ENCODE measurements around the gene MCM3AP.

MCM3AP gene

GRCh38 chr21:46189213-46189958 lies 96.0 kb downstream of the MCM3AP start:
- DNase-seq (ENCODE audit: extremely low read depth in 1 of 2, low read depth in 1 of 2), result no peak

DNA sequence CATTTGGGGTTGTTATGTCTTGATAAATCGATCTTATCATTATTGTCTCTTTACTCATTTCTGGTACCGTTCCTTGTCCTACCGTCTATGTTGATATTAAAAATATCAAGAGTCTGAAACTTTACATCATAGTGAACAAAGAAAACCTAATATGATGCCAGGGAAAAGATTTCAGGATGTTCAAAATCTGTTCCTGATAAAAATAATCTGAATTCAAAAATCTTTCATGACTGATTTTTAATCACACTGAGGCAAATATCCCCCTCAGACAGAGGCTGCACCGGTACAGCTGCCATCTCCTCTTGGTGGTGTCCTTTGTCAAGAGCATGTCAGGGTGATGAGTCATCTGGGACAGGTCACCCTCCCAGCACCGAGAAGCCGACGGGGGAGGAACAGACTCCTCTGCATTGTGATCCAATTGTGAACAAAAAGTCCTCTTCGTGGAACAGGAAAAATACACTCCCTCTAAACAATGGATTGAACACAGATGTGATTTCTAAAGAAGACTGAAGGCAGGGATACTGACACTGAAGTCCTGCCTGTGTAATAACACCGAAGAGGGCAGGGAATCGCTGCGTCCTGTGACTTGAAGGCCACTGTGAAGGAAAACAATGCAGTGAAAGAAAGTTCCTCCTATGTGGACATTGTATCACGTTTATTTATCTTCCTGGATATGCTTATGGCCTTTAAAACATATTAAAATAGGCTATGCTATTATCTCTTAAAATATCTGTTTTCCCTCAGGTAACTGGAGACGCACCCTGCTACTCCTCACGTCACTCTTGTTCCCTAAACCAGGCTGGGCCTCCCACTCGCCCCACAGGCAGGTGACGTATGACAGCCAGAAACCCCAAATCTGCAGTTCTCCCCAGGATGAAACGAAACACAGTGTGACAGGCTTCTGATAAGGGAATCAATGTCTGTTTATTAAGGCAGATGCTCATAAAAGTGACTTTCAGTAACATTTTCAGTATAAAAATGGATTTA lies 96.9 kb downstream of the MCM3AP start:
- DNase-seq (ENCODE audit: extremely low read depth in 1 of 2, low read depth in 1 of 2), result no peak

GRCh38 chr21:46187814-46188213 lies 97.6 kb downstream of the MCM3AP start:
- DNase-seq (ENCODE audit: extremely low read depth in 1 of 2, low read depth in 1 of 2), result no peak

- no peak for DNase-seq (ENCODE audit: extremely low read depth in 1 of 2, low read depth in 1 of 2)
These were observed 98.2 kb downstream of the MCM3AP start for GRCh38 chr21:46187261-46187660.

DNA sequence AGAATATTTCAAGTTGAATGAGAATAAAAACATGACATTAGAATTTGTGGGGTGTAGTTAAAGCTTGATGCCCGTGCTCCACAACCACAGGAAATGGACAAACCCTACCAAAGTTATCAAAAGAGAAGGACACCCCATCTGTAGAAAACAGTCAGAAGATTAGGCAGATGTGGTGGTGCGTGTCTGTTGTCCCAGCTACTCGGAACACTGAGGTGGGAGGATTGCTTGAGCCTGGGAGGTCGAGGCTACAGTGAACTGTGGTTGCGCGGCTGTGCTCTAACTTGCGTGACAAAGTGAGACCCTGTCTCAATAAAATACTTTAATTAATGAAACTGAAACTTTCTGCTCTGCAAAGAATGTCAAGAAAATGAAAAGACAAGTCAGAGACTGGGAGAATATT lies 99.7 kb downstream of the MCM3AP start:
- DNase-seq (ENCODE audit: extremely low read depth in 1 of 2, low read depth in 1 of 2), result no peak

Data from activated CD8-positive, alpha-beta memory T cell treated with anti-CD3 and anti-CD28 coated beads for 1 hour (primary cell).